GM19351 (cell line): Measurements from ENCODE around the gene KCNJ6.
"Not testable (repeated sequence)": the region's sequence is repeated elsewhere in the genome, so short reads cannot be mapped to it uniquely, and the experiment has no call there.

Source experiments
- ATAC-seq: cut with Tn5 transposase; IDR thresholded peaks from one replicate; pipeline ENCODE4 v1.9.1; 2021; ENCODE audit warnings: mild to moderate bottlenecking, moderate library complexity; ENCODE audit not compliant: unreplicated experiment

KCNJ6 gene

GRCh38 chr21:37784591-37785318 lies 131.5 kb downstream of the KCNJ6 start:
- ATAC-seq: no peak

GRCh38 chr21:37783016-37783415 lies 133.2 kb downstream of the KCNJ6 start:
- no peak for ATAC-seq

DNA sequence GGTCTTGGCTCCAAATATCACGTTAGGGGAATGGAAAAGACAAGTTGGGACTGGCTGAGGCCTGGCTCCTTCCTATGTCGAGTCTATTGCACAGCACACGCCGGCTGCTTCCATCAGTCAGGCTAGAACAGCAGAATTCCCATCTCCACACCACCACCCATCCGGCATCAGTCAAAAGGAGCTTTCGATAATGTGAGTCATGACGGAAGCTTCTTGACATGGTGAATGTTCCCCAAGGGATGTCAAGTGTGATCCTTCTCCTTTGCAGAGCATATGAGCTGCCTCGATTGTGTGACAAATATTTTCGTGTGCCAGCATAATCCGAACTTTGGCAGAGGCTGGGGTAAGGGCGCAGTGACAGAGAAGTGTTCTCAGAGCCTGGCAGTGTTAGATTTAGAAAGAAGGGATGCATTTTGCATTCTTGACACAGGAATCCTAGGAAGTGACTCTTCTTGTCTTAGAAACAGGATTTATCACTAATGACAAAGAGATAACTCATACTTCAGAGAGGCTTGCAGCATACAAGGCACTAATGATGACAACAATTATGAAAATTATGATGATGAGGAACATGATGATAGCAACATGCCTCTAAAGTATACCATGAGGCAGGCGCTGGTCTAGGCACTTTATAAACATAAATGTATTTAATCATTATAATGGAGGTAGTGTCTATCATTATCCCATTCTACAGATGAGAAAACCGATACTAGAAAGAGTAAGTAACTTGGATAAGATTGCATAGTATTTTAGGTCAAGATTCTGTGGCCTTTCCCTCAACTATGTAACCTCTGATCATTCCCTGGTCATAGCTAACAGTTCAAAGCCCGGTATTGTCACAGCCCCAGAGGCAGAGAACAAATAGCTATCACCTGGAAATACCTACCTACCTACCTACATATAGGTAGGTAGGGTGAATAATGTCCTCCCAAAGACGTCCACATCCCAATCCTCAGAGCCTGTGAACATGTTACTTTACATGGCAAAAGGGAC lies 135.0 kb downstream of the KCNJ6 start:
- ATAC-seq: no peak

DNA sequence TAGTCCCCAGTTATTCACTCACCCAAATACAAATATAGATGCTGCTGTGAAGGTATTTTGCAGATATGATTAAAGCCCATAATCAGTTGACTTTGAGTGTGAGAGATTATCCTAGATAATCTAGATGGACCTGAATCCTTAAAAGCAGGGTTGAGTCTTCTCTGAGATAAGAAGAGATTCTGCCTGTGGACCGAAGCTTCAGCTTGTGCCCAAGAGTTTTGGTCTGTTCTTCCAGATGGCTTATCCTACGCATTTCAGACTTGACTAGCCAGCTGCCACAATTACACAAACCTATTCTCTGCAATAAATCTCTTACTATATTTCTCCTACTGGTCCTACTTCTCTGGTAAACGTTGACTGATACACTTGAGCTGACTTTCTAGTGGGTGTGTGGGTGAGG lies 145.1 kb downstream of the KCNJ6 start:
- no peak for ATAC-seq

DNA sequence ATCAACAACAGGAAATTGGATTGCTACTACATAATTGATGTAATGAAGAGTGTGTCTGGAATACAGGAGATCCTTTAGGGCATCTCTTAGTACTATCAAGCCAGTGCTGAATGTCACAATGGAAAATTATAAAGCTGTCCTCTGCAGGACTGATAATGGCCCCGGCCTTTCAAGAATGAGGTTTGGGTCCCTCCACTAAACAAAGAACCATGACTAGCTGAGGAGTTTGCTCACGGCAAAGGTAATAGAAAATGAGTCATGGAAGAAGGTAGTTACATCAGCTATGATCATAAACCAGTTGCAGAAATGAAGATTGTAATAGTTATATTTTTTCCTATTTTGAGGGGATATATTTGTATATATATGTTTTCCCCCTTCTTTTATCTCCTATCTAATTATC lies 145.8 kb downstream of the KCNJ6 start:
- no peak for ATAC-seq

DNA sequence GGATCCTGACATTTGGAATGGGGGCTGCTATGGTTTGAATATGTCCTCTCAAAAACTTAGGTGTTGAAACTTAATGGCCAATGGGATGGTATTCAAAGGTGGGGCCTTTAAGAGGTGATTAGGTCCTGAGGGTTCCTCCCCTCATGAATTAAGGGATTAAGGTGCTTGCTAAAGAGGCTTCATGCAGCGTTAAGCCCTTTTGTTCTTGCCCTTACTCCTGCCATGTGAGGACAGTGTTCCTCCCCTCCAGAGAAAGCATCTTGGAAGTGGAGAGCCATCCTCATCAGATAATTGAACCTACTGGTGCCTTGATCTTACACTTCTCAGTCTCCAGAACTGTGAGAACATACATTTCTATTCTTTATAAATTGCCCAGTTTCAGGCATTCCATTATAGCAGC lies 146.6 kb downstream of the KCNJ6 start:
- ATAC-seq: no peak

DNA sequence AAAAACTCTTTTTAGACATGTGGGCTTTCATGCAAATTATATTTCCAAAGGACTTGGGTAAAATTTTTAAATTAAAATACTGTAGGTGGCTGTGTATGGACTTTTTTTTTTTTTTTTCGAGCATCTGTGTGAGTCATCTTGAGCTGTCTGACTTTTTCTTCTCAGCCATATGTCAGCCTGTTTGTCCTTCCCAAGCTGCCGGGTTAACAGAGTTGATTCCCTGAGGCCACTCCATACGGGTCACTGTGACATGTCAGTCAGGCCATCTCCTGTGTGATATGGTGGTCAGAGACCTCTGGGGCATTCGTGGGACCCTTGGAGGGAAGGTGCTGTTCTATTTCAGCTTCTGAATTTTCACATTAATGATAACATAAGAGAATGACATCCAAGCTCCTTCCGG lies 148.3 kb downstream of the KCNJ6 start:
- ATAC-seq: no peak

- no peak for ATAC-seq
These were observed 150.1 kb downstream of the KCNJ6 start for GRCh38 chr21:37766129-37766528.

- ATAC-seq: no peak
These were observed 150.9 kb downstream of the KCNJ6 start for GRCh38 chr21:37765221-37765900.

GRCh38 chr21:37764691-37765090 lies 151.6 kb downstream of the KCNJ6 start:
- ATAC-seq: no peak

DNA sequence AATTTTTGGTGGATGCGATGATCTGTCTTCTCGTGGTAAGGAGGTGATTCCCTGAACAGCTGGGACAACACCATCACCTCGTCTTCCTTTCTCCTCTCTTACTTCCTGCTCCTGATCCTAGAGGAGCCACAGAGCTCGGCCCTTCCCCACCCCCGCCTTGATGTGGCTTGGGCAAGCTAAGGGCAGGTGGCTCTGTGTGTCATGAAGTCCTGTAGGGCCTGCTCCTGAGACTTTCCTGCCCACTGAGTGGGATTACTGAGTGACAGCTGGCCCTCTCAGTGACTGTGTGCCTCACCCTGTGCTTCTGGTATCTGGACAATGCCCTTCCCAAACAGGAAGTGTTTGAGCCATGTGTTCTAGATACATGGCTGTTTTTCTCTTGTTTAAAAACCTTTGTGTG lies 153.0 kb downstream of the KCNJ6 start:
- ATAC-seq: no peak

DNA sequence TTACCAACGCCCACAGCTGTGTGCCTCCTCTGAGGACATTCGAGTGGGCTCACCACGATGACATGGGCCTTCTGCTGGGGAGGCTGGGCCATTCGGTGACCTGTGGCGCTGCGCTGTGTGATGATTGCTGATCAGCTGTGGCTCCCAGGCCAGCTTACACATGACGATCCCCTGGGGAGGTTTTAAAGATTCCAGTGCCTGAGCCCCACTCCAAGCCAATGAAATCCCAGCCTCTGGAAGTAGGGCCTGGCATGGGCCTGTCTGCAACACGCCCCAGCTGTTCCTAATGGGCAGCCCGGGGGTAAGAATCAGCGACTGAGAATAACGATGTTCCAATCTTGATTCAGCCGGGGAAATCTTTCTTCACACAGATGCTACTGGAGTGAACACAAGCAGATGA lies 153.7 kb downstream of the KCNJ6 start:
- ATAC-seq: no peak

GRCh38 chr21:37761406-37761805 lies 154.9 kb downstream of the KCNJ6 start:
- ATAC-seq: not testable (repeated sequence)

DNA sequence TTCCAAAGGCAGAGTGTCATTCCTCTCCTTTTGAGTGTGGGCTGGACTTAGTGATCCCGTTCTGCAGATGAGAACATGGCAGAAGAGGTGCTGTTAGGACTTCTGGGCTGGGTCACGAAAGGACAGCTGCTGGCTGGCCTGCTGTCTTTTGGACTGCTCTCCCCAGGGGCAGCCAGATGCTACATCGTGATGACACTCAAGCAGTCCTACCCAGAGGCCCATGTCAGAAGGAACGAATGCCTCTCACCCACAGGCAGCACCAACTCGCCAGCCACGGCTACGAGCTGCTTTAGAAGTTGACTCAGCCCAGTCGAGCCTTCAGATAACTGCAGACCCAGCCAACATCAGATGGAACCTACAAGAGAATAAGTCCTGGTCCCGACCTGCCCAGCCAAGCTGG lies 156.5 kb downstream of the KCNJ6 start:
- ATAC-seq: no peak

- no peak for ATAC-seq
These were observed 157.3 kb downstream of the KCNJ6 start for GRCh38 chr21:37758982-37759381.

DNA sequence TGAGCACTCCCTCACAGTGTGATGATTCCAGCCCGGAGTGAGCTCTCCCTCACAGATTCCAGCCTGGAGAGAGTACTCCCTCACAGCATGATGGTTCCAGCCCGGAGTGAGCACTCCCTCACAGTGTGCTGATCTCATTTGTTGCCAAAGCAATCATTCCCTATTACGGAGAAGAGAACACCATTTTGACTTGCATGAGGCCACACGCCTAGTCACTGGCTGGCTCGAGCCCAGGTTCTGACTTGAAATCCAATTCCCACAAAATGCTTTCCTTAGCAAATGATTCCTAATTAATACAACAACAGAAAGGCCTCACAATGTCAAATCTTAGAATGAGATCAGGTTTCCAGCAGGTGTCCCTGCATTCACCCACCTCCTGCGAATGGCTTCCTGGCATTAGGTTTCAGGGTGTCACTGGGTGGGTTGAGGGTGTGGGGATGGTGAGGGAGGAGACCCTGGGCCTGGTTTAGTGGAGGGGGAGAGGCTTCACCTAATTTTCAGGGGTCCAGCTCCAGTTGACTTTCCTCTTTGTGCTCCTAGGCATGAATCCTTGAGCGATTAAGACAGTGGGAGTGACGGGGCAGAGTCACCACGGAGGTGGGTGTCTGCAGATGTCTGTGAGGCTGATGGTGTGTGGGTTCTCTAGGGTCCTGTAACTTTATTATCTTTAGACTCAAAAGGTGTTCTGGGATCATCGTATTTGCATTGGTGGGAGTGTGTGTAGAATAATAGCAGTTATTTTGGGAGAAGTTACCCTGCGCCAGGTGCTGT lies 158.5 kb downstream of the KCNJ6 start:
- no peak for ATAC-seq

- no peak for ATAC-seq
These were observed 163.1 kb downstream of the KCNJ6 start for GRCh38 chr21:37753122-37753599.

- ATAC-seq: no peak
These were observed 164.8 kb downstream of the KCNJ6 start for GRCh38 chr21:37751268-37751975.

DNA sequence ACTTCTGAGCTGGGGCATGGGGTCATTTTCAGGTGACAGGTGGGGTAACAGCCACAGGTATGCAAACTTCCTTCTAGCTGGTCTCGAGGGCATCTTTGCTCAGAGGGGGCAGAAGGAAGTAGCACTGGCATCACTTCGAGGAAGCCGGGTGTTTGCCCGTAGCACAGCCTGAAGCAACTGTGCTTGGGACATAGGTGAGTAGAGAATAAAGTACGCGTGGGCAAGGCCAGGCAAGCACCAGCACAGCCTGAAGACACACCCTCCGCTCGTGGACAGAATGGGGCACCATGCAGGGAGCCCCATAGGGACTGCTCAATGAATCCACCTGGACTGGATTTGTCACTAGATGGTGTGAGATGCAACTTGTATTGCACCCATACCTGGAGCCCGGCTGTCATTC lies 167.1 kb downstream of the KCNJ6 start:
- ATAC-seq: no peak

DNA sequence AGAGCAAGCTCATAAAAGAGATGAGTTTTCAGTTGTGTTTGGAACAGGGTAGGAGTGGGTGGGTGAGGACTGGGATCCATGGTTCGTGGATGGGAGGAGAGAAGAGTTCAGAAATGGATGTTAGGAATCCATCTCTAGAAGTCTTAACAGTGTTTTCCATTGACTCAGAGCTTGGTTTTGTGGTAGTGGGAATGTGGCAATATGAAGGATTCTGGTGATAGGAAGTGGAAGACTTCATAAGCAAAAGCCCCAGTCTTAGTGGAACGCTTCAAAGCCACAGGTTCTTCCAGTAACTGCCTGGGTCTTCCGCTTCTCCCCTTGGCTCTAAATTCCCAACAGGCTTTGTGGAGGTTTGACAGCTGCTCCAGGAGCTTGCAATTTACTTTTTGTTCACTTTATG lies 167.9 kb downstream of the KCNJ6 start:
- no peak for ATAC-seq
